Activated CD8-positive, alpha-beta T cell treated with anti-CD3 and anti-CD28 coated beads for 36 hours (primary cell): ENCODE data around the gene PUM1. TPM values are rescaled to one million over a fixed set of nuclear protein-coding genes. Genes with fewer than 3 reads are reported as not detected.
"Not testable (repeated sequence)": the region's sequence is repeated elsewhere in the genome, so short reads cannot be mapped to it uniquely, and the experiment has no call there.

Experiments
- ATAC-seq: fragments of 200-7000 bp; cut with Tn5 transposase; one replicate; pipeline ENCODE4 v1.10.0; 2021; ENCODE audit warnings: mild to moderate bottlenecking, moderate library complexity
- CTCF ChIA-PET: fragments of 350-600 bp; sonication (Branson Sonifier 250); formaldehyde crosslinking; loops from one replicate; lab custom pipeline; 2021; ENCODE audit warnings: antibody characterized with exemption; lab: Charles Lee
- POLR2A ChIA-PET: fragments of 350-600 bp; sonication (Branson Sonifier 250); formaldehyde crosslinking; loops from one replicate; lab custom pipeline; 2021; ENCODE audit warnings: antibody characterized with exemption; lab: Charles Lee
- DNase-seq: peaks from one replicate; pipeline ENCODE4 v3.0.0-alpha.2; 2020
- H3K27ac Mint-ChIP-seq: one replicate; pipeline ENCODE4 v1.8.0; 2021; ENCODE audit warnings: mild to moderate bottlenecking, mixed read lengths
- H3K27me3 Mint-ChIP-seq: one replicate; pipeline ENCODE4 v1.8.0; 2021; ENCODE audit warnings: mixed read lengths
- H3K36me3 Mint-ChIP-seq: one replicate; pipeline ENCODE4 v1.8.0; 2021; ENCODE audit warnings: low read depth, mixed read lengths
- H3K4me1 Mint-ChIP-seq: one replicate; pipeline ENCODE4 v1.8.0; 2021; ENCODE audit warnings: low read depth, mixed read lengths
- H3K4me3 Mint-ChIP-seq: one replicate; pipeline ENCODE4 v1.8.0; 2021; ENCODE audit warnings: mild to moderate bottlenecking, moderate library complexity, mixed read lengths
- H3K9me3 Mint-ChIP-seq: one replicate; pipeline ENCODE4 v1.8.0; 2021; ENCODE audit warnings: mixed read lengths
- intact Hi-C: fragments of 100-400 bp; cut with micrococcal nuclease; formaldehyde crosslinking; loops from one replicate; pipeline ENCODE4 v1.10.0; 2022
- total RNA-seq, 2 experiments: library from RNA; stranded (reverse); gene quantifications; one replicate each; pipeline ENCODE4 v1.2.3, GENCODE V29; 2021
- TF ChIP-seq, protein P1 (sequence below): fragments of 200-600 bp; IDR thresholded peaks from one replicate; pipeline ENCODE4 v1.8.0; 2022; ENCODE audit warnings: antibody characterized with exemption, mild to moderate bottlenecking

PUM1 gene
- total RNA-seq, 2 experiments from 2014 or later: 98.0 to 99.0 TPM

DNA sequence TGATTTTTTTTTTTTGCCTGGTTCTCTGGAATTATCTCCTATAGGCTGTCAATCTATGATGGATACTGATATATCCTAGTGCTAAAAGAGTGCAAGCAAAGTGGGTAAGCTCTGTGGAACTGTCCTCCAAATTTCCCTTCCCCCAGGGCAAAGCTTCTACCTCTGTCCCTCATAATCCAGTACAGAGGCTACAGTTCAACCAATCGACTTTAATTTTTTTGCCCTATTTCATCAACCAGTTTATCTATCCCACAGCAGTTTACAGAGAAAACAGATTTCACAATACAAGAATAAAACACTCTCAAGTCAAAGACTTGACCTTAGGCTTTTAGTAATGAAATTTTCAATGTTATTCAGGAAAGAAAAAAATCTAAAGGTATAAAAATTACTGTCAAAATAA lies 13.9 kb downstream of the PUM1 start:
- intact Hi-C loops: no loop called here
- POLR2A ChIA-PET: interaction anchor here (1.7 kb wide), 1 partner anchor 42 kb away, joined by 5 read pairs; no protein-coding TSS in a partner anchor
- Mint-ChIP-seq H3K4me3 (no peak overlapping the region), H3K27ac (peak overlapping the region; percentile 34), H3K27me3 (no peaks in the 10 kb centered on the region), H3K36me3 (peaks cover 48% of the 10 kb centered on the region), H3K4me1 (peaks cover 45% of the 10 kb centered on the region), H3K9me3 (no peaks in the 10 kb centered on the region)
- TF ChIP-seq, protein P1, sequence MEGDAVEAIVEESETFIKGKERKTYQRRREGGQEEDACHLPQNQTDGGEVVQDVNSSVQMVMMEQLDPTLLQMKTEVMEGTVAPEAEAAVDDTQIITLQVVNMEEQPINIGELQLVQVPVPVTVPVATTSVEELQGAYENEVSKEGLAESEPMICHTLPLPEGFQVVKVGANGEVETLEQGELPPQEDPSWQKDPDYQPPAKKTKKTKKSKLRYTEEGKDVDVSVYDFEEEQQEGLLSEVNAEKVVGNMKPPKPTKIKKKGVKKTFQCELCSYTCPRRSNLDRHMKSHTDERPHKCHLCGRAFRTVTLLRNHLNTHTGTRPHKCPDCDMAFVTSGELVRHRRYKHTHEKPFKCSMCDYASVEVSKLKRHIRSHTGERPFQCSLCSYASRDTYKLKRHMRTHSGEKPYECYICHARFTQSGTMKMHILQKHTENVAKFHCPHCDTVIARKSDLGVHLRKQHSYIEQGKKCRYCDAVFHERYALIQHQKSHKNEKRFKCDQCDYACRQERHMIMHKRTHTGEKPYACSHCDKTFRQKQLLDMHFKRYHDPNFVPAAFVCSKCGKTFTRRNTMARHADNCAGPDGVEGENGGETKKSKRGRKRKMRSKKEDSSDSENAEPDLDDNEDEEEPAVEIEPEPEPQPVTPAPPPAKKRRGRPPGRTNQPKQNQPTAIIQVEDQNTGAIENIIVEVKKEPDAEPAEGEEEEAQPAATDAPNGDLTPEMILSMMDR: no peak
- no peak for ATAC-seq
- CTCF ChIA-PET: no interaction called here
- DNase-seq: no peak

DNA sequence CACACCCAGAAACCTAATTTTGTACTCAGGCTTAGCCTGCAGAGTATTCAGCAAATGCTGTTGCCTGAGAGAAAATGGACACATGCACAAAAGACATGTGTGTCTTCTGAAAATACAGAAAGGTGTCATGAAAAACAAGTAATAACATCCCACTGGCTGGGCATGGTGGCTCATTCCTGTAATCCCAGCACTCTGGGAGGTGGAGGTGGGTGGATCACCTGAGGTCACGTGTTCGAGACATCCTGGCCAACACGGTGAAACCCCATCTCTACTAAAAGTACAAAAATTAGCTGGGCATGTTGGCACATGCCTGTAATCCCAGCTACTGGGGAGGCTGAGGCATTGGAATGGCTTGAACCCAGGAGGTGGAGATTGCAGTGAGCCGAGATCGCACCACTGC lies 18.0 kb downstream of the PUM1 start:
- H3K4me3 Mint-ChIP-seq, H3K9me3 Mint-ChIP-seq, POLR2A ChIA-PET, CTCF ChIA-PET, DNase-seq, intact Hi-C loops, H3K27me3 Mint-ChIP-seq, ATAC-seq: not testable (repeated sequence)
- H3K36me3 Mint-ChIP-seq: peaks cover 53% of the 10 kb centered on the region
- H3K4me1 Mint-ChIP-seq: peaks cover 34% of the 10 kb centered on the region
- H3K27ac Mint-ChIP-seq: peak overlapping the region; percentile 56

DNA sequence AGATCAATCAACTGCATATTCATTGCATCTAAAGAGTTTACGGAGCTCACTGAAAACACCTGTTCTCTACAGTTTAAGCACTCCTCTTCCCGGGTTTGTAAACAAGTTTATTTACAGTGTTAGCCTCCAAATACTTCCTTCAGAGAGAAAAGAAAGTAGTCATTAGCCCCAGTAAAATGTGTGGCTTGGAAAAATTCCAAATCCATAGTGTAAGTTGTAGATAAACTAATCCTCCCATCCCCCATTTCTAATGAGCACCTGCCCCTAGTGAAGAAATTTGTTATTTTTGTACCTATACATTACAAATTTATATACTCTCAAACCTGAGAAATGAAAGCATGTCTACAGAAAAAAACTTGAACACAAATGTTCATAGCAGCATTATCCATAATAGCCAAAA lies 21.9 kb downstream of the PUM1 start:
- peaks cover 53% of the 10 kb centered on the region for H3K36me3 Mint-ChIP-seq
- no peak overlapping the region for H3K27ac Mint-ChIP-seq
- peaks cover 7% of the 10 kb centered on the region for H3K9me3 Mint-ChIP-seq
- DNase-seq (no peak), ATAC-seq (no peak)
- POLR2A ChIA-PET: no interaction called here
- CTCF ChIA-PET: no interaction called here
- H3K27me3 Mint-ChIP-seq: no peaks in the 10 kb centered on the region
- TF ChIP-seq, protein P1: no peak
- H3K4me3 Mint-ChIP-seq: no peak overlapping the region
- intact Hi-C loops: no loop called here
- peaks cover 38% of the 10 kb centered on the region for H3K4me1 Mint-ChIP-seq

DNA sequence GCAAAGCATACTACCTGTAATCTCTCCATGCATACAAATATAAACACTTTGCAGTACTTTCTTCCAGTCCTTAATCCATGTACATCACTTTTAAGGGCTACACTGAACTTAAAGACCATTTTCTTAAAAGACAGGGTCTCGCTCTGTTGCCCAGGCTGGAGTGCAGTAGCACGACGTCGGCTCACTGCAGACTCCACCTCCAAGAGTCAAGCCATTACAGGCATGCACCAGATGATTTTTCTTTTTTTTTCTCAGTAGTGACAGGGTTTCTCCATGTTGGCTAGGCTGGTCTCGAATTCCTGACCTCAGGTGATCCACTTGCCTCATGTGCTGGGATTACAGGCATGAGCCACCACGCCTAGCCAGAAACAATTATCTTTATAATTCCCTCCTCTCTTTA lies 22.9 kb downstream of the PUM1 start:
- DNase-seq (no peak), ATAC-seq (no peak)
- intact Hi-C loops: no loop called here
- CTCF ChIA-PET: no interaction called here
- Mint-ChIP-seq H3K27me3 (no peaks in the 10 kb centered on the region), H3K4me3 (no peak overlapping the region), H3K36me3 (peaks cover 55% of the 10 kb centered on the region), H3K27ac (no peak overlapping the region), H3K9me3 (peaks cover 7% of the 10 kb centered on the region), H3K4me1 (peaks cover 44% of the 10 kb centered on the region)
- POLR2A ChIA-PET: no interaction called here
- TF ChIP-seq, protein P1: no peak

DNA sequence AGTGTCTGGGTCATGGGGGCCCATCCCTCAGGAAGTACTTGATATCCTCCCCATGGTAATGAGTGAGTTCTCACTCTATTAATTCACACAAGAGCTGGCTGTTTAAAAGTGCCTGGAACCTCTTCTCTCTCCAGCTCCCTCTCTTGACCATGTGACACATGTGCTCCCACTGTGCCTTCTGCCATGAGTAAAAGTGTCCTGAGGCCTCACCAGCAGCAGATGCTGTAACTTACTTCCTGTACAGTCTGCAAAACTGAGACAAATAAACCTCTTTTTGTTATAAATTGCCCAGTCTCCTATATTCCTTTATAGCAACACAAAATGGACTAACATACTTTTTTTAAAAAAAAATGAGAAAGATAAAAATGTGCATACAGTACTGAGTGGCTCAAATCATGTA lies 24.0 kb downstream of the PUM1 start:
- H3K9me3 Mint-ChIP-seq: peaks cover 7% of the 10 kb centered on the region
- H3K27me3 Mint-ChIP-seq: no peaks in the 10 kb centered on the region
- no peak overlapping the region for H3K4me3 Mint-ChIP-seq
- H3K36me3 Mint-ChIP-seq: peaks cover 54% of the 10 kb centered on the region
- intact Hi-C loops: no loop called here
- ATAC-seq: no peak
- peaks cover 45% of the 10 kb centered on the region for H3K4me1 Mint-ChIP-seq
- no peak for DNase-seq
- TF ChIP-seq, protein P1: no peak
- CTCF ChIA-PET: interaction anchor here (1.1 kb wide), 1 partner anchor 20 kb away, joined by 3 read pairs; no protein-coding TSS in a partner anchor
- POLR2A ChIA-PET: interaction anchor here (1.1 to 1.4 kb wide), 3 partner anchors 10 to 28 kb away, joined by 3 to 5 read pairs (median 3); no protein-coding TSS in a partner anchor
- no peak overlapping the region for H3K27ac Mint-ChIP-seq
